ENCODE data around the gene MOGAT3. TPM values are rescaled to one million over a fixed set of nuclear protein-coding genes. Genes with fewer than 3 reads are reported as not detected.
A peak's percentile ranks its signal among the peaks of the same experiment; 100 is the strongest.

MOGAT3 gene
- total RNA-seq, 1 experiment from 2014 or later: 0.15 TPM

DNA sequence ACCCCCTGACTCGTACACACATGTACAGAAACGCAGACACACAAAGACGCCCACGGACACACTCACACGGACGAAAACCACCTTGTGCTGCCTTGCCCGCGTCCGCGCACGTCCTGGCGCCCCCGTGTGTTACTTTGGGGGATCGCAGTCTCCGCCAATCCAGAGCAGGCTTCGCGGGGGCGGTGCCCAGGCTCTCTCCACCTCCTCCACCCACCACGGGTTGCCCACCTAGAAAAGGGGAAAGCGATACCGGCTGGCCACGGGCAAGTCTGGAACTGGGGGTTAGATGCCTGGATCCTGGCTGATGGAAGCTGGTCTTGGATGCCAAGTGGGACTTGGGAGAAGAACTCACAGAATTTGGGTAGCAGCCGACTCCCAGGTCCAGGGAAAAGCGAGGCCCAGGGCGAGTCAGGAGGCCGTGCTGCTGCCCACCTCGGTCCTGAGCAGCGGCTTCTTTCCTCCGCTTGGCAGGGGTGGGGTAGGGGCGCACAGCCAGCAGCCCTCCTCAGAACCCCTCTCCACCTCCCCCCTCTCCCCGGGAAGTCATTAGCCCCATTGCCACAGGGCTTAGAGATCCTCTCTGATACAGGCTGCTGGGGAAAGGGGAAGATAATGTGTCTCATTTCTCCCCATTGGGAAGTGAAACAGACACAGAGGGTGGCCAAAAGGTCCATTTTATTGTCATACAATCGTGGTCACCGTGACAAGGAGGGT is 30.8 kb downstream of the MOGAT3 start:
- Mint-ChIP-seq H3K36me3 (ENCODE audit: insufficient read depth in 1 of 3, low read depth in 3 of 3) (no peaks in the 10 kb centered on the region), H3K4me3 (peak overlapping the region; percentile 79 to 87)
- no peak overlapping the region for H3K14ac ChIP-seq (ENCODE audit: insufficient read depth, low read length)

More for the DNA sequence above, 30.8 kb downstream of the MOGAT3 start:
- peak; percentile 81 for DNase-seq
- H4K8ac ChIP-seq (replicated peaks; ENCODE audit: insufficient read length, low read depth, low read length): no peak overlapping the region
- no peaks in the 10 kb centered on the region; a peak in 2 of 5 replicates for H3K9me3 Mint-ChIP-seq
- H2BK120ac ChIP-seq (ENCODE audit: low read depth, low read length, poor library complexity, severe bottlenecking): no peak overlapping the region
- no peak overlapping the region for H2BK20ac ChIP-seq (ENCODE audit: low read depth, low read length, poor library complexity, severe bottlenecking)
- TF ChIP-seq CTCF (conservative IDR thresholded peaks at IDR 0.05): peak; percentile 90
- no peak overlapping the region for H3K23ac ChIP-seq (ENCODE audit: insufficient read length, low read depth, low read length)
- H3K18ac ChIP-seq (ENCODE audit: insufficient read length, low read depth, low read length): no peak overlapping the region
- H3K9me3 ChIP-seq (ENCODE audit: control insufficient read depth, low read depth, low read length): no peaks in the 10 kb centered on the region
- no peak overlapping the region for H2BK5ac ChIP-seq (ENCODE audit: insufficient read length, low read length)
- peaks cover 50% of the 10 kb centered on the region for H3K27me3 ChIP-seq (ENCODE audit: insufficient read depth, low read length)
- no peak overlapping the region for H2AFZ ChIP-seq (ENCODE audit: low read length)
- H4K5ac ChIP-seq (ENCODE audit: insufficient read length, low read depth, low read length): no peak overlapping the region
- no CpG with 5 or more reads among the region's 33 CpGs for WGBS (ENCODE audit: extremely low coverage, insufficient read length, low lambda C conversion rate)
- H3K79me2 ChIP-seq (ENCODE audit: insufficient read depth, low read length): no peaks in the 10 kb centered on the region
- peaks cover 63 to 76% of the 10 kb centered on the region in 2 experiments for H3K4me1 Mint-ChIP-seq
- no peak overlapping the region for H3K27ac ChIP-seq (ENCODE audit: insufficient read length, low read depth, low read length)
- no peaks in the 10 kb centered on the region for H3K79me1 ChIP-seq (ENCODE audit: insufficient read depth, low read depth, low read length, poor library complexity, severe bottlenecking)
- no peak overlapping the region for H4K91ac ChIP-seq (ENCODE audit: insufficient read length, low read depth, low read length)
- H3K9ac ChIP-seq (ENCODE audit: extremely low read depth, insufficient read length, low read length): no peak overlapping the region
- peaks cover 55% of the 10 kb centered on the region for H3K23me2 ChIP-seq (ENCODE audit: insufficient read length, low read depth, low read length, poor library complexity, severe bottlenecking)
- no peak overlapping the region for H3K4ac ChIP-seq (ENCODE audit: low read depth, low read length)
- no peak overlapping the region for H2BK15ac ChIP-seq (ENCODE audit: low read depth, low read length)
- H3K4me2 ChIP-seq (ENCODE audit: insufficient read depth, insufficient read length, low read length): peak overlapping the region; percentile 63
- H3K27me3 Mint-ChIP-seq (ENCODE audit: low read depth): peaks cover 96% of the 10 kb centered on the region
- peaks cover 13% of the 10 kb centered on the region; the same call in 1 of the 2 replicates for H3K4me1 ChIP-seq (ENCODE audit: insufficient read depth, low read length)
- no peaks in the 10 kb centered on the region for H4K20me1 ChIP-seq (ENCODE audit: control insufficient read depth, insufficient read depth, insufficient read length)
- no peak overlapping the region for H2AK5ac ChIP-seq (ENCODE audit: insufficient read length, low read length)
- H3T11ph ChIP-seq (ENCODE audit: low read length): no peak overlapping the region
- H3K27ac Mint-ChIP-seq: no peak overlapping the region
- H2BK12ac ChIP-seq (ENCODE audit: insufficient read length, low read depth, low read length): no peak overlapping the region
- H3K56ac ChIP-seq (ENCODE audit: insufficient read length, low read depth, low read length): no peak overlapping the region
